ENCODE results near the gene PPARG.

The PPARG gene

DNA sequence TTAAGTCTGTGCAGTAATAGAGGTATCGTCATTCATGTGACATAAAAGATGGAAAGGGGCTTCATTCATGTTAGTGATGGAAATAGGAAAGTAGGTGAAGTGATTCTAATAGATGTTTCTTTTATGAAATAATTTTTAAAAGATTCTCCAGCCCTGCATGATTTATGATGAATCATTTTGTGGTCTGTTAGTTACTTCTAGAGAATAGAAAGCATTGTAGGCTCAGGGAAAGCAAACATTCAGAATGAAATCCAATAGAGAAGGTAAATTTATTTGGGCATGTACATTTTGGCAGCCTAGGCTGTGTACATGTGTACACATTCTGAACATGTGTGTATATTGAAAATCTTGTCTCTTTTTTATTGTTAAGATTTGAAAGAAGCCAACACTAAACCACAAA is 23.1 kb downstream of the PPARG start:
- DNase-seq (ENCODE audit: low read depth in 2 of 2), result no peak

DNA sequence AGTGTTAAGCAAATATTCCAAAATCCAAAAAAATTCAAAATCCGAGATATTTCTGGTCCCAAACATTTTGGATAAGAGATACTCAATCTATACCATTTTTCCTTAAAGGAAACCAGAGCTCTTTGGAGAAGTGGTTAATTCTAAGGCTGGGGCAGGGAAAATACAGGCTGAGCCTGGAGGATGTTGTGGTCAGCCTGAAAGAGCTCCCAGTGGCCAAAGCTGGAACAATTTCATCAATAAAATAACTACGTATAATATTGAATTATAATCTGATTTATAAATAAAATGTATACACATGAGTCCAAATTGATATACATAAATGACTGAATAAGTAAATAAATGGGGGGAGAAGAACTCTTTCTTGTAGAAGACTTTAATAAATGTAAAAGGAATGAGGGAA is 24.6 kb downstream of the PPARG start:
- no peak for DNase-seq (ENCODE audit: low read depth in 2 of 2)

DNA sequence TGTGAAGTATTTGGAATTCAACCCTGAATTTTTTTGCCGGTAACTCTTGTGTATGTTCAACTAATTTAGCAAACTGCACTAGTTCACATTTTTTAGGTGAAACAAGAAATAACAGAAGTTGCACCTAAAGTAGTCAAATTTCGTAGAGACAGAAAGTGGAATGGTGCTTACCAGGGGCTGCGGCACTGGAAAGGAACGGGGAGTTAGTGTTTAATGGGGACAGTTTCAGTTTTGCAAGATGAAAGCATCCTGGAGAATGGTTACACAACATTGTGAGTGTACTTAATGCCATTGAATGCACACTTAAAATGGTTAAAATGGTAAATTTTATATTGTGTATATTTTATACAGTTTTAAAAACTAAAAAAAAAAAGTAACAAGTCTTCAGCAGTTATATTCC is 27.4 kb downstream of the PPARG start:
- DNase-seq (ENCODE audit: low read depth in 2 of 2), result no peak

DNA sequence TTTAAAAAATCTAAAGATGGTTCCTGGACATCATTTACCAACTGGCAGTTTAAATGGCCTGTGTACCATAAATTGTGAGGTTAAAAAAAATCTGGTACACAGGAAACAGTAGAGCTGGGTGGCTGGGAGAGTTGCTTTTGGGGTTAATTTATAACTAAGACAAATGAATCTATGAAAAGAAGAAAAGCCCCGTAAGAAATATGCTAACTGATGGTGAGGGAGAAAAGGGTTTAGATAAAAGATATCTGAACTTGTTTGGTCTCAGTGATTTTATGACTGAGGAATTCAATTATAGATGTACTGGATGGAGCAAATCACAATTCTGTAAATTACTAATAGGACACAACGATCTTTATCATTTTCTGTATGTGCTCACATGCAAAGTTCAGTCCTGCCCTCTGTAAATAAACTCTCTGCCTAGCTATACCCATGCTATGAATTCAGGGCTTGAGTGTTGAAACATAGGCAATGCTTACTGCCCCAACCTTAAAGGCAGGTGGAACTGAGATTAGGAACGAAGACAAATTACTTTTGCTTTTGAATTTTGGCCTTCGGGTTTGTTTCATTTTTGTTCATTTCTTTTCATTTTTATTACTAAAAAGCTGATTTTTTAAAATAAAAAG is 28.0 kb downstream of the PPARG start:
- no peak for DNase-seq (ENCODE audit: low read depth in 2 of 2)

DNA sequence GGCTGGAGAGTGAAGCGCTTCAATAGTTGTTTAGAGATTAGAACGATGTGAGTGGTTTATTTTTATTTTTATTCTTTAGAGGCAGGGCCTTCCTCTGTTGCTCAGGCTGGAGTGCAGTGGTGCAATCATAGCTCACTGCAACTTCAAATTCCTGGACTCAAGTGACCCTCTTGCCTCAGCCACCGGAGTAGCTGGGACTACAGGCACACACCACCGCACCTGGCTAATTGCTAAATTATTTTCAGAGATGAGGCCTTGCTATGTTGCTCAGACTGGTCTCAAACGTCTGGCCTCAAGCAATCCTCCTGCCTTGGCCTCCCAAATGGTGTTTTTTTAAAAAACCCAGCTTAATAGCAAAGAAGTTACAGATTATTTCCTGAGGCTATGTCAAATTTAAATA is 29.0 kb downstream of the PPARG start:
- DNase-seq (ENCODE audit: low read depth in 2 of 2), result no peak

DNA sequence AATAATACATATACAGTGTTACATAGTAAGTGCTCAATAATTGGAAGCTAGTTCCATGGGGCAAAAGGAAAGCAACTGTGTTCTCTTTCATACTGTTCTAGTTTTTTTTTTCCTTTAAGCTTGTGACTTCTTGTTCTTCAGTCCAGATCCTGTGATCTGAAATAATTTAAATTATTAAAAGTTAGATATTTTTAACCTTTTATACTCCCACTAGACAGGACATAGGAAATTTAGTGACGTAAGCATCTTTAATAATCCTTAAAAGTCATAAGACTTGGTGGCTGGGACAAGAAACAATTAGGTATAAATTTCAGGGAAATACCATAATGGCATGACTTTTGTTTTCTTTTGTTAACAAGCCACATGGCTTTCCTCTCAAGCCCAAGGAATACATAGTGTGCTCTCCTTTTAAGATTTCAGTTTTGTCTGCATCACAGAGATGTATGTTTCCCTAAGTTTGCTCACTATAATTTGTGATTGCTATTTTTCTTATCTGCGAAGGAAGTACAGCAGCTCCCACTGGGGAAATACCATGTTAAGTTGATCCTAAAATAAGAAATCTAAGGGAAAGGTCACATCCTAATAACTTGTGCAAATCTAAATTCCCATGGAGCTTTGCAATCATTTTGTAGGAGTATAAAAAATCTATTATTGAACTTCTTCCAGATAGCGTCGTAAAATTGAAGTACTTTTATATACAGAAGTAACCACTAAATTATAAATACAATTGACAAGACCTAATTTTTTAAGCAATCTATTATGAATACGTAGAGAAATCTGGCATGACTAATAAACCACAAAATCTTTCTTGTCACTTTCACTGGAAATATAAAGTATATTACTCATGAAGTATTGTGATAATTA is 30.1 kb downstream of the PPARG start:
- no peak for DNase-seq (ENCODE audit: low read depth in 2 of 2)

DNA sequence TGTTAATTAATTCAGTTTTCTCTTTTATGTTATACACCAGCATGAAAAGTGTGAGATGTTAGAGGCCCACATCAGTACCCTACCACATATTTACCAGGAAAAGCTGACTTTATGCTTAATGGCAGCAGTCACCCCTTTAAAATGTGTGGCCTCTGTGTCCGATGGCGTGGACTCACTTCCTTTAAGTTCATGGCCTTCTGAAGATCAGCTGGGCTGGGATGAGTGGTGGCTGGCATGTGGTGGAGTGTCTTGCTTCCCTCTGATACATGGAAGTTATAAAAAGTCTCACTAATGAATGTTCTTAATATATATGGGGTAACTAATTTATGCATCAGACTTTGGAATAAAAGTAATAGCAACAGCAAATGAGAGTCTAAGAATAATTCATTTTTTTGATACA is 32.1 kb downstream of the PPARG start:
- no peak for DNase-seq (ENCODE audit: low read depth in 2 of 2)

DNA sequence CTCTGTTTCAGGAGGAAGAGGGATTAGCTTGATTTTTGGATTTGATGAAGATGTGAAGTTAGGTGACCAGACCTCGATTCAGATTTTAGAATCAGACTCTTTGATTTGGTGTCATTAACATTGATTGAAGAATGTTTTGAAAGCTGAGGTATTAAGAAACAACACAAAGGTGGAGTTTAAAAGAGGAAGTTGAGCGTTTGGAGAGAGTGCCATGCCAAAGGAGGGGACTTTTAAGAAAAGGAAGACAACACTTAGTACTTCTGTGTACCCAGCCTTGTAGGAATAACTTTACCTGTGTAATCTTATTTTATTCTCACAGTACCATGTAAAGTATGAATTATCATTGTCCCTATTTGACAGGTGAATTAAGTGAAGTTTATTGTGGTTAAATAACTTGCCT is 34.4 kb downstream of the PPARG start:
- no peak for DNase-seq (ENCODE audit: low read depth in 2 of 2)

DNA sequence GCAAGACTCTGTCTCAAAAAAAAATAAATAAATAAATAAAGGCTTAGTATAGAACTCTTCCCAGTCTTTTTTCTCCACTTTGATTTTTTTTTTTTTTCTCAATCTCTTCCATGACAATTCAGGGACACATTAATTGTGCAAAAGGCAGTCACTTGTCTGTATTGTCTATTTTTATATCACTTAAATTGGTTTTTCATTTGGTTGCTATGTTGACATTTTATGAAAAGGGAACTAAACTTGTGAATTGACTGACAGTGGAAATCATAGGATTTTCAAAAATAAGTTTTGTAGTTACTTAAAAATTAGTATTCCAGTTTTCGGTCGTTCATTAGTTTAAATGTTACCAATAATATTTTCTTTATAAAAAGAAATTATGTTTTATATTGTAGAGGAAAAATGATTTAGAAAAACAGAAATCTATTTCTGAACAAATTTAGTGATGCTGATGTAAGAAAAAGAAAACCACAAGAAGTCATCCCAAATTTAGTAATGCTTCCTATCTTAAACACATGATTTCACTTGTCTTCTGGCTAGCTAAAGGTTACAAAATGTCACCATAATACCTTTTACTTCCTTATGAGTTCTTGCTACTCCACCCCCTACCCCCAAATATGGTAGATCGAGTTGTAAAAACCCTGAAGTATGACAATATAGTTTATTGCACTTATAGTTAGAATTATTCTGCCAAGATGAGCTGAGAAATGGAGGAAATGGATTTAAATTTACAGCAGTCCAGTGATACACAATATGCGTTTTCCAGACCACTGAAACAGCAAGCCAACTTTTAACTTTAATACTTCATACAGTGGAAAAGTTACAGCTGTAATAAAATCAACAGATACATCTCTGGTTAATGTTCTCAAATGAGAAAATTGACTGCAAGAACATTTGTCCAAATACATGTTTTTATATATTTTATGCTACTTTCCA is 37.0 kb downstream of the PPARG start:
- DNase-seq (ENCODE audit: low read depth in 2 of 2), result no peak

DNA sequence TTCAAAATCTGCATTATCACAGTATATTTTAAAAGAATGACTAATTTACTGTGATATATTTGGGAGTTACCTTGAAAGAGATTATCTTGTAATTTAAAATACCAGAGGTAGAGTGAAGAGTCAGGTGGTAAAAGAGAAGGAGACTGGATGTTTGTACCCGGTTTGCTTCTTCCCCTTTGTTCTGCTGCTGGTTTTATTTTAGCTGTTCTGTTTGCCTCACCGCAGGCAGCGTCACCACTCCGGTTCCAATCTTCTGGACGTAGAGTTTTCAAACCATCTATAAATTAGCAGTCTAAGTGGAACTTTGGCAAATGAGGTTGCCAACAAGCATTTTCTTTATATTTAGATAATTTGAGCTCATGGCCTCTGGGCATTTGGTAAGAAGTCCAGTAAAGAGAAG is 38.2 kb downstream of the PPARG start:
- DNase-seq (ENCODE audit: low read depth in 2 of 2), result no peak

DNA sequence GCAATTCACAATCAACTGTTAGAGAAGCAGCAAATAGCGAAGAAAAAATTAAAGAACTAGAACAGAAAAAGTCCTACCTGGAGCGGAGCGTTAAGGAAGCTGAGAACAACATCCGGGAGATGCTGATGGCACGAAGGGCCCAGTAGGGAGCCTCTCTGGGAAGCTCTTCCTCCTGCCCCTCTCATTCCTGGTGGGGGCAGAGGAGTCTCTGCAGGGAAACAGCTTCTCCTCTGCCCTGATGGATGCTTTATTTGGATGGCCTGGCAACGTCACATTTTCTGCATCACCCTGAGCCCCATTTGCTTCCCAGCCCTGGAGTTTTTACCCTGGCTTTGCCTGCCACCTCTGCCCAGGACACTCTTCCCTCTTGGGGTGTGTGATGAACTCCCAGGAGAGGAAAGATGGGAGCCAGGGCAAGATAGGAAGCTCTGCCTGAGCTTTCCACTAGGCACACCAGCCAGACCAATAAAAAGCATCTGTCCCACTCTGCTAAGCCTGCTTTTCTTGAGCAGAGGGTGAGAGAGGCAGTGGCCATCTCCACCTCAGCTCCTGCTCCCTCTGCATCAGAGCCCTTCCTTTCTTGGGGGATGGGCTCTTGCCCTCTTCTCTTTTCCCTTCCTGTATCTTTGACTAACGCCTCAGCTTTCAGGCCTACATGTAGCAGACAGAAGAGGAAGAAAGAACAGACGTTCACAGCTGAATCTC is 39.4 kb downstream of the PPARG start:
- no peak for DNase-seq (ENCODE audit: low read depth in 2 of 2)

DNA sequence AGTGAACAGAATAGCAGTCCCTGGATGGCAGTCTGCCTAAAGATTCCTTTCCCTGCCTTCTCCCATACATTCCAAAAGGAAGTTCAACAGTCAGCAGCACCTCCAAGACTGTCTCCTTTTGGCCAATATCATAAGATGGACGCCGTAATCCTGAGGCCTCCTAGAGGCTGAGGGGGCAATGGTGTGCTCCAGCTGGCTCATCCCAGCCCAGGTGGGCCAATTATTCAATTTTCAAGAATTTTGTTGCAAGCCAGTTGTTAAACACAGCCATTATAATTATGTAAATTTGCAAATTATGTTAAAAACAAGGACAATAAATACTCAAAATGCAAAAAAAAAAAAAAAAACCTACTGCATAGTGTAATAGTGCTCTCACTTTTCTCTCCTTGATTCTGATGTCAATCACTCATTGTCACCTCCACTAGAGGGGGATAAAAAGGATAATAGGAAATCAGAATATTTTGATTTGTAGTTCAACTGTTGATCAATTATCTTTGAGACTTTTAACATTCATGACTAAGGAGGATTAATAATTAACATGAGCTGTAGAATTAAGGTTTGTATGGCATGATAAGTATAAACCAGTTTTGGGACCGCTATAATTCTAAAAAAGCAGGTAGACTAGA is 40.1 kb downstream of the PPARG start:
- no peak for DNase-seq (ENCODE audit: low read depth in 2 of 2)

DNA sequence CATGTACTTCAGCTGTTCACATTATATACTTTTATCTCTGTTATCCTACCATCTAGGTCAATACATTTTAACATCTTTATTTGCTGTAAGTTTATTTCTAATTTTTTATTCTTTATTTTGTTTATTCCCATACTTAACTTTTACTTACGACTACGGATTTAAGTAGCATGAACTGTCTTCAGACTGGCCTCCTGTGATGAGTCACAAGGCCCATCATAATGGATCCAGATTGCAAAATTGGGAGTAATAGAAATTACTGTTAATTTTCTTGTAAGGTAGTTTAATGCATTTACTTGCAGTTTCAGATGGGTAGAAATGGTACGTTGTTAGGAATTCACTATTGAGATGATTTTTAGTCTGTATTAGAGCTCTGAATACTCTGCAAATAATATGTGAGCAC is 45.9 kb downstream of the PPARG start:
- DNase-seq (ENCODE audit: low read depth in 2 of 2), result no peak

DNA sequence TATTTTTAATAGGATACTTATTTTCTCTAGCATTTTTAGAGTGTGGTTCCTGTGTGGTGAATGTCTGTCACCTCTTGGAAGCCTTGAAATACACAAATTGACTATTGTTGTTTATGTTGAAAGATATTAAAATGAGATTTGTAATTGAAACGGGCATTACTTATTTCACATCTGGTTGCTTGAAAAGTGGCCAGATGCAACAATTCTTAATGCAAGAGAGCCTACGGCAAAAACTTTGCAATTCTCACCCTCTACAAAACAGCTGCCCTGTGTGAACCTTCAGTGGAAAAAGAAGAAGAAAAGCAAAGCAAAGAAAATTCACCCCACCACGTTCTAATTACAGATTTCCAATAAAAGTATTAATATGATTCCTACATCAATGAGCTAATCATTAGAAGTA is 46.6 kb downstream of the PPARG start:
- DNase-seq (ENCODE audit: low read depth in 2 of 2), result no peak

DNA sequence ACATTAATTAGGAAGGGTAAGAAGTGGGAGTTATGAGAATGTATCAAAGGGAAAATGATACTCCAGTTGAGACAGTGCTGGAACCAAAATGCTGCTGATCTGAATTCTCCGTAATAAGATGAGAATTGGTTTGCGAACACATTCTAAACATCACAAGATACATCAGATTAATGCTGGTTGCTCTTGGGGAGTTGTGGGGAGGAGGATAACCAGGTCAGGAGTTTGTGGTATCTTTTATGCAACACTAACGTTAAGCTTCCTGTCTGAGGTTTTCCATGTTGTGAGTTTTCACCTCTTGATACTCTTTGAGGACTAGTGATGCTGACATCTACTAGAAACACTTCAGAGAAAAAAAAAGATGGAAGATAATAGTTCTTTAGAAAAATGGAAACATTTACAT is 47.2 kb downstream of the PPARG start:
- no peak for DNase-seq (ENCODE audit: low read depth in 2 of 2)

DNA sequence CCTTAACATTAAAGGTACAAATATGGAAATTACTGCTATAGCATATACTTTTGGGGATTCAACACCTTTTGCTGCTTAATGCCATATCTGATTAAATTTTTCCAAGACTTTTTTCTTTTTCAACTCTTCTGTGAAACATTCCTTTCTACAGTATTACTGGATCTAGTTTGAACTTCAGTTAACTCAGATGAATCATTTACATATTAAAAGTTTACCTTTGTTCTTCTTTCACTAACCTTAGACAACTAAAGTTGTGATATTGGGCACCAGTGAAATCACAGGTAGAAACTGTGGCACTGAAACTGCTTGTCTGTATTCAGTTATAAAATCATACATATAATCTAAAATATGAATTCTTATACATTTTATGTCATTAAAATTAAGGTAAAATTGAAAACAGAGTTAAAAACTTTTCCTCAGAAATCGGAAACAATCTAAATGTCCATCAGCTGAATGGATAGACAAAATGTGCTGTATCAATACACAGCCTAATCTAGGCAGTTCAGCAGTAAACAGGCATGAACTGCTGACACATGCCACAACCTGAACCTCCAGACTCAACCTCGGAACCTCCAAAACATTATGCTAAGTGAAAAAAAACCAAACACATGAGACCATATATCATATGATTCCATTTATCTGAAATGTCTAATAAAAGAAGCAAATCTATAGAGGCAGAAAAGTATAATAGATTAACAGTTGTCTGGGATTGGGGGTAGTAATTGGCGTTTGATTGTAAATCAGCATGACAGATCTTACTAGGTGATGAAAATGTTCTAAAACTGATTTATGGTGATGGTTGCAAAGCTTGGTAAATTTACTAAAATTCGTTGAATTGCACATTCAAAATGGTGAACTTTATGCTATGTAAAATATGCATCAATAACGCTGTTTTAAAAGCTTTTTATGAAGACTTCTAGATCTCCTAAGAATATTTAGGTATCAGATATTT is 50.0 kb downstream of the PPARG start:
- no peak for DNase-seq (ENCODE audit: low read depth in 2 of 2)

DNA sequence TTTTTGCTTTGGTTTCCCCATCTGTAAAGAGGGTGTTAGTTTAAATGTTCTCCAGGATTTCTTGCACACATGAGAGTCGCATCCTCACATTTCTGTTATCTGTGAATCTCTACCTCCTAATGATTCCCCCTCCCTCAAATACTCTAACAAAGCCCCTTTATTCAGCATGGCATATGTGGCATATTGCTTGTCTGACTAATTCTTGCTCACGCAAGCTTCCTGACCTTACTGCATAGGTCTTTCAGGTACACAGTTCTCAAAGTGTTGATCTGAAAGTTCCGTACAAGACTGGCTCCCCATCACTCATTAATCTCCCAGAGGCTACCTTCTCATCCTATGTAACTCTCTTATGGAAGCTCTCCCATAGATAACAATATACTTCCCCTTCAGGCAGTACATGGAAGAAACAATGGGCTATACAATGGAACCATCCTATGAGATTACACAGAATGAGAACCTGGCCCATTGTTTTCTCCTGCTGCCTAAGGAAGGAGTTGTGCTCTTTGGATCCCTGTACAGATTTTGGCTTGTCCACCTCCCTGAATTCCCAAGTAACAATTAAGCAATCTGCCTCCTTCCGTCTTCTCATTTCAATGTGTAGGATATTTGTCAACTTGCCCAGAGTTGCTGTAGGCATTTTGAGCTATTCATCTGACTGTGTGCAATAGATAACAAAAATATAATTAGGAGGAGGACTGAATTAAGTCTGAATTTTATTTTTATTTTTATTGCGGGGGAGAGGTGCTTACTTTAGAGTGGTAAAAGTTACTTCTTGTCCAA is 51.0 kb downstream of the PPARG start:
- no peak for DNase-seq (ENCODE audit: low read depth in 2 of 2)

DNA sequence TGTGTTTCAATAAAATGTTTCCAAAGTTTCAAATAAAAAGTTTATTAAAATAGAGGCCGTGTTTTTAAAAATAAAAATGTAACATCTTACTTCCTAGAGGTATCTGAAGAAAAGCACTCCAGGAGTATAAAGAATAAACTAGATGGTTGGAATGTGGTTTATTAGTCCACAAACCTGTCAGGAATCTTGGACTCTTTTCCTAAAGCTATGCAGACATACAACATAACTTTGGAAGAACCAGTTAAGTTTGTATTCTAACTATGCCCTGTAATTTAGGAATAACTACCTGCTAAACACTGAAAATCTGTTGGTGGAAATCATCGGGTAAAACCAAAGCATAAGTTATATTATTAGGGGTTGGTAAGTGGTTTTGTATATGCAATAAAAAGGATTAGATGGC is 51.6 kb downstream of the PPARG start:
- no peak for DNase-seq (ENCODE audit: low read depth in 2 of 2)

DNA sequence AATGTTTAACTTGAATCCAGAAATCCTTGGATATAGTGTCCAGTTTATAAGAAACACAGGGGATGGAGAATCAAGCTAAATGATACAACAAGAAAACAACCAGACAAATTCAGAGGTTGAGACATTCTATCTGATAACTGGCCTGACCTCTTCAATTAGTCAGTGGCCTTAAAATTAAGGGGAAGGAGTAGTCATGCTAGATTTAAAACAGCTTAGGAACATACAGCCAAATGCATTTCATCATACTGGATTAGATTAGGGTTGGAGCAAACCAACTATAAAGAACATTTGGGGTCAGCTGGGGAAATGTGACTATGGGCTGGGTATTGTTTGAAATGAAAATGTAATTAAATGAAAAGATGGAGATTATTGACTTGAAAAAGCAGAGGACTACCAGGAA is 53.3 kb downstream of the PPARG start:
- DNase-seq (ENCODE audit: low read depth in 2 of 2), result no peak

Data from stimulated activated CD4-positive, alpha-beta T cell treated with anti-CD3 and anti-CD28 coated beads, Interleukin-1b, Interleukin-23, amount 100 ng/mL, for 4 hours (primary cell).